ENCODE data around the gene SPACA7.
"Not testable (repeated sequence)": the region's sequence is repeated elsewhere in the genome, so short reads cannot be mapped to it uniquely, and the experiment has no call there.

The SPACA7 gene

GRCh38 chr13:112428704-112429103 lies 52.5 kb downstream of the SPACA7 start:
- Histone ChIP-seq H3K36me3 (ENCODE audit: control insufficient read depth, insufficient read depth, low read length) (no peaks in the 10 kb centered on the region), H2AFZ (no peak overlapping the region), H3K27ac (no peak overlapping the region), H3K4me1 (no peaks in the 10 kb centered on the region), H3K9me3 (ENCODE audit: control insufficient read depth, low read length) (no peaks in the 10 kb centered on the region), H3K4me3 (ENCODE audit: low read depth, low read length) (no peak overlapping the region), H3K79me2 (no peaks in the 10 kb centered on the region), H3K9ac (no peak overlapping the region), H3K27me3 (ENCODE audit: control insufficient read depth, insufficient read depth, low read length) (no peaks in the 10 kb centered on the region), H3K4me2 (ENCODE audit: low read length) (no peak overlapping the region)
- TF ChIP-seq CTCF (IDR thresholded peaks at IDR 0.05) = no peak

GRCh38 chr13:112431734-112432133 lies 55.6 kb downstream of the SPACA7 start:
- no peak for TF ChIP-seq CTCF (IDR thresholded peaks at IDR 0.05)
- Histone ChIP-seq H3K79me2 (no peaks in the 10 kb centered on the region), H2AFZ (no peak overlapping the region), H3K36me3 (ENCODE audit: control insufficient read depth, insufficient read depth, low read length) (no peaks in the 10 kb centered on the region), H3K4me3 (ENCODE audit: low read depth, low read length) (no peak overlapping the region), H3K27me3 (ENCODE audit: control insufficient read depth, insufficient read depth, low read length) (no peaks in the 10 kb centered on the region), H3K27ac (no peak overlapping the region), H3K9ac (no peak overlapping the region), H3K4me2 (ENCODE audit: low read length) (no peak overlapping the region), H3K4me1 (no peaks in the 10 kb centered on the region), H3K9me3 (ENCODE audit: control insufficient read depth, low read length) (no peaks in the 10 kb centered on the region)

- not testable (repeated sequence) for H3K4me3 ChIP-seq (ENCODE audit: low read depth, low read length); H3K27me3 ChIP-seq (ENCODE audit: control insufficient read depth, insufficient read depth, low read length)
Observed at GRCh38 chr13:112432734-112433133, 56.6 kb downstream of the SPACA7 start.

GRCh38 chr13:112433517-112433916 lies 57.4 kb downstream of the SPACA7 start:
- H3K27me3 ChIP-seq (ENCODE audit: control insufficient read depth, insufficient read depth, low read length); H3K79me2 ChIP-seq; H3K9ac ChIP-seq; H3K4me2 ChIP-seq (ENCODE audit: low read length); H3K4me1 ChIP-seq; H3K36me3 ChIP-seq (ENCODE audit: control insufficient read depth, insufficient read depth, low read length); H2AFZ ChIP-seq; H3K9me3 ChIP-seq (ENCODE audit: control insufficient read depth, low read length); H3K27ac ChIP-seq; H3K4me3 ChIP-seq (ENCODE audit: low read depth, low read length): not testable (repeated sequence)

More at GRCh38 chr13:112432734-112433133, 56.6 kb downstream of the SPACA7 start:
- H3K36me3 ChIP-seq (ENCODE audit: control insufficient read depth, insufficient read depth, low read length); H3K4me2 ChIP-seq (ENCODE audit: low read length); H3K27ac ChIP-seq; H3K9ac ChIP-seq; H3K79me2 ChIP-seq; H2AFZ ChIP-seq; H3K4me1 ChIP-seq; H3K9me3 ChIP-seq (ENCODE audit: control insufficient read depth, low read length): not testable (repeated sequence)

GRCh38 chr13:112434032-112434431 lies 57.9 kb downstream of the SPACA7 start:
- Histone ChIP-seq H3K4me2 (ENCODE audit: low read length) (no peak overlapping the region), H3K9me3 (ENCODE audit: control insufficient read depth, low read length) (no peaks in the 10 kb centered on the region), H3K36me3 (ENCODE audit: control insufficient read depth, insufficient read depth, low read length) (no peaks in the 10 kb centered on the region), H3K9ac (no peak overlapping the region), H2AFZ (no peak overlapping the region), H3K27ac (no peak overlapping the region), H3K27me3 (ENCODE audit: control insufficient read depth, insufficient read depth, low read length) (no peaks in the 10 kb centered on the region), H3K4me1 (no peaks in the 10 kb centered on the region), H3K4me3 (ENCODE audit: low read depth, low read length) (no peak overlapping the region), H3K79me2 (no peaks in the 10 kb centered on the region)
- no peak for TF ChIP-seq CTCF (IDR thresholded peaks at IDR 0.05)

GRCh38 chr13:112434937-112435523 lies 58.9 kb downstream of the SPACA7 start:
- Histone ChIP-seq H3K9me3 (ENCODE audit: control insufficient read depth, low read length) (no peaks in the 10 kb centered on the region), H3K79me2 (no peaks in the 10 kb centered on the region), H3K27ac (no peak overlapping the region), H3K4me1 (no peaks in the 10 kb centered on the region), H3K27me3 (ENCODE audit: control insufficient read depth, insufficient read depth, low read length) (no peaks in the 10 kb centered on the region), H3K9ac (no peak overlapping the region), H3K4me2 (ENCODE audit: low read length) (no peak overlapping the region), H3K36me3 (ENCODE audit: control insufficient read depth, insufficient read depth, low read length) (no peaks in the 10 kb centered on the region), H3K4me3 (ENCODE audit: low read depth, low read length) (no peak overlapping the region), H2AFZ (no peak overlapping the region)
- no peak for TF ChIP-seq CTCF (IDR thresholded peaks at IDR 0.05)
